Measurements from ENCODE around the gene CADM1. TPM values are rescaled to one million over a fixed set of nuclear protein-coding genes. Genes with fewer than 3 reads are reported as not detected.

Gene CADM1
- total and polyA plus RNA-seq, 9 donors = 6.6 to 61.2 (median 17.2) TPM

DNA sequence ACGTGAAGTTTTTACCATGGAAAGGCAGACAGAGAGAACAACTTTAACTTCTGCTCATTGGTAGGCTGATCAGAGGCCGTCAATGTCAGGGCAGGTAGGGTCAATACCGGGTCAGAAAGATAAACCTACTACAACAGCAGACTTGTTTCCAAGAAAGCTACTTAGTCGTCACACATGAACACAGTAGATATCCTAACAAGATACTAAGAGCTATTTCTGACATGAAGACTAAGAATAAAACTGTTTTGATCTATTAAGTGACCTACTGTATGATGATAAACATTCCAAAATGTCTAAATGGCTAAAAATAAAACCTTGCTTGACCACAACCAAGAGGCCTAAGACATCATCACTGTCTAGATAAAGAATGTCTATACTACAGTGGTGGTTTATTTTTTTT lies 231.3 kb downstream of the CADM1 start:
- Histone ChIP-seq H3K4me3 (no peak overlapping the region), H3K27ac (no peak overlapping the region), H3K27me3 (no peaks in the 10 kb centered on the region), H3K4me1 (ENCODE audit: insufficient read depth) (no peaks in the 10 kb centered on the region), H3K36me3 (no peaks in the 10 kb centered on the region), H3K9me3 (no peaks in the 10 kb centered on the region)
- TF ChIP-seq POLR2A (IDR thresholded peaks at IDR 0.05) = no peak
- DNase-seq = no peak
- WGBS, 3 donors = 80 to 85% (median 81%) methylated on average over 4 of the region's 4 CpGs
- intact Hi-C loops (cut with DNase I) = no loop called here

GRCh38 chr11:115271643-115272042 lies 232.6 kb downstream of the CADM1 start:
- intact Hi-C loops (cut with DNase I) = no loop called here
- DNase-seq = no peak
- TF ChIP-seq CTCF (IDR thresholded peaks at IDR 0.05) = no peak
- Histone ChIP-seq H3K27ac (no peak overlapping the region), H3K9me3 (no peaks in the 10 kb centered on the region), H3K27me3 (no peaks in the 10 kb centered on the region), H3K36me3 (no peaks in the 10 kb centered on the region), H3K4me3 (no peak overlapping the region), H3K4me1 (ENCODE audit: insufficient read depth) (no peaks in the 10 kb centered on the region)

- TF ChIP-seq CTCF (IDR thresholded peaks at IDR 0.05) (no peak), POLR2A (IDR thresholded peaks at IDR 0.05) (no peak), EP300 (IDR thresholded peaks at IDR 0.05) (no peak)
- DNase-seq = no peak
- Histone ChIP-seq H3K36me3 (no peaks in the 10 kb centered on the region), H3K4me3 (no peak overlapping the region), H3K4me1 (ENCODE audit: insufficient read depth) (no peaks in the 10 kb centered on the region), H3K27me3 (no peaks in the 10 kb centered on the region), H3K27ac (no peak overlapping the region), H3K9me3 (no peaks in the 10 kb centered on the region)
- WGBS, 3 donors = 88 to 90% (median 89%) methylated on average over 8 of the region's 8 CpGs
- intact Hi-C loops (cut with DNase I) = no loop called here
Measured at GRCh38 chr11:115269191-115269950, 234.8 kb downstream of the CADM1 start.

DNA sequence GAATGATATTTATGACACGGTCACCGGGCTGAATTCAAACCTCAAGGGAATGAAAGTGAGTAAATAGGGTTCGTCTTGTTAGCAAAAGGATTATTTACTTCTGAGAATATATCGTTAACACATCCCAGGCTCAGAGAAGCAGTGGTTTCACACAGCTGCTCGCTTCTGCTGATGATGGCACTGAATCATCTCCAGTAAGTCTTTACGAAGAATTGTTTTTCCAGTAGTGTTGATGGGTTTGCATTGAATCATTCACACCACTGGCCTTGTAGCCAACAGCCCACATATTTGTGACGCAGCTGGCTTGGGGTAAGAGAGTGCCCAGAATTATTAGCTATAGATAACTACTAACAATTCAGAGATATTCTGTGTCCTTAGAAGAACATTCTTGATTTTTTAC lies 236.3 kb downstream of the CADM1 start:
- TF ChIP-seq EP300 (IDR thresholded peaks at IDR 0.05) (no peak), POLR2A (IDR thresholded peaks at IDR 0.05) (no peak), CTCF (IDR thresholded peaks at IDR 0.05) (no peak)
- H3K4me3 ChIP-seq = no peak overlapping the region
- intact Hi-C loops (cut with DNase I) = no loop called here
- no peak for DNase-seq
- no peaks in the 10 kb centered on the region for H3K9me3 ChIP-seq
- no peaks in the 10 kb centered on the region for H3K27me3 ChIP-seq
- no peaks in the 10 kb centered on the region for H3K36me3 ChIP-seq
- H3K4me1 ChIP-seq (ENCODE audit: insufficient read depth) = no peaks in the 10 kb centered on the region
- 44 to 74% (median 61%) methylated on average over 7 of the region's 7 CpGs for WGBS, 3 donors
- no peak overlapping the region for H3K27ac ChIP-seq

DNA sequence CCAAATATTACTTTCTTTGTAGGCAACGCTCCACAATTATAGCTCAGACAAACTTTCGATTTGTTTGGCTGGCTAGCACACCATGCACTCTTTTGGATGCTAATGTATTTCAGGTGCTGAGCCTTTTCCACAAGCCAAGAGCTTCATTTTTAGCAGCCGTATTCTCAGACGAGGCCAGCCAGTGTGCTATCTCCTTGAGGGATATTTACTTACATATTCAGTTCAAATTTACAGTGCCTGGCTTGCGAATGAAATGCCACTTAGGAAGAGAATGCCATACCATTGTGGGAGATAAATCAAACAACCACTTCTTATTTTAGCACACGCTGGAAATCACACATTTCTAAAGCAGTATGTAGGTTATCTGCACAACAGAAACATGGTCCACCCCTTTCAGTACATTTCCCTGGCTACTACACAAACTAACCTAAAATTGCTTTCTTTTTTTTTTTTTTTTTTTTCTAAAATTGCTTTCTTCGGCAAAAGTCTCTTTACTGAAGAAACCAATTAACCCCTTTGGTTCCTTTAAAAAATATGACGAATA lies 236.9 kb downstream of the CADM1 start:
- Histone ChIP-seq H3K27ac (no peak overlapping the region), H3K4me1 (ENCODE audit: insufficient read depth) (no peaks in the 10 kb centered on the region), H3K27me3 (no peaks in the 10 kb centered on the region), H3K9me3 (no peaks in the 10 kb centered on the region), H3K4me3 (no peak overlapping the region), H3K36me3 (no peaks in the 10 kb centered on the region)
- WGBS, 3 donors = 49 to 58% (median 52%) methylated on average over 8 of the region's 8 CpGs
- intact Hi-C loops (cut with DNase I) = no loop called here
- no peak for DNase-seq
- no peak for TF ChIP-seq EP300 (IDR thresholded peaks at IDR 0.05)
- no peak for TF ChIP-seq CTCF (IDR thresholded peaks at IDR 0.05)
- TF ChIP-seq POLR2A (IDR thresholded peaks at IDR 0.05) = no peak
